ENCODE measurements around the gene PRORP.
A peak's percentile ranks its signal among the peaks of the same experiment; 100 is the strongest.
"Not testable (repeated sequence)": the region's sequence is repeated elsewhere in the genome, so short reads cannot be mapped to it uniquely, and the experiment has no call there.

Gene PRORP

GRCh38 chr14:35134329-35135123 lies 12.2 kb downstream of the PRORP start:
- no peak for DNase-seq

DNA sequence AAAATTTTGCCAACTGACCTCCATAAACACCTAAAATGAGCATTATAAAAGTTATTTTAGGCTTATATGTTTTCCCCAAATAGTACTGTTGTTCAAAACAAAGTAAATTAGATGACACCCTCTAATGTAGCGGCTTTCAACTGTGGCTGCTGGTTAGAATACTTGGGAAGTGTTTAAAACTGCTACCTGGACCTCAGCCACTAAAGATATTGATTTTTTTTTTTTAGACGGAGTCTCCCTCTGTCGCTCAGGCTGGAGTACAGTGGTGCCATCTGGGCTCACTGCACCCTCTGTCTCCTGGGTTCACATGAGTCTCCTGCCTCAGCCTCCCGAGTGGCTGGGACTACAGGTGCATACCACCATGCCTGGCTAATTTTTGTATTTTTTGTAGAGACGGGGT lies 16.2 kb downstream of the PRORP start:
- DNase-seq, result no peak

DNA sequence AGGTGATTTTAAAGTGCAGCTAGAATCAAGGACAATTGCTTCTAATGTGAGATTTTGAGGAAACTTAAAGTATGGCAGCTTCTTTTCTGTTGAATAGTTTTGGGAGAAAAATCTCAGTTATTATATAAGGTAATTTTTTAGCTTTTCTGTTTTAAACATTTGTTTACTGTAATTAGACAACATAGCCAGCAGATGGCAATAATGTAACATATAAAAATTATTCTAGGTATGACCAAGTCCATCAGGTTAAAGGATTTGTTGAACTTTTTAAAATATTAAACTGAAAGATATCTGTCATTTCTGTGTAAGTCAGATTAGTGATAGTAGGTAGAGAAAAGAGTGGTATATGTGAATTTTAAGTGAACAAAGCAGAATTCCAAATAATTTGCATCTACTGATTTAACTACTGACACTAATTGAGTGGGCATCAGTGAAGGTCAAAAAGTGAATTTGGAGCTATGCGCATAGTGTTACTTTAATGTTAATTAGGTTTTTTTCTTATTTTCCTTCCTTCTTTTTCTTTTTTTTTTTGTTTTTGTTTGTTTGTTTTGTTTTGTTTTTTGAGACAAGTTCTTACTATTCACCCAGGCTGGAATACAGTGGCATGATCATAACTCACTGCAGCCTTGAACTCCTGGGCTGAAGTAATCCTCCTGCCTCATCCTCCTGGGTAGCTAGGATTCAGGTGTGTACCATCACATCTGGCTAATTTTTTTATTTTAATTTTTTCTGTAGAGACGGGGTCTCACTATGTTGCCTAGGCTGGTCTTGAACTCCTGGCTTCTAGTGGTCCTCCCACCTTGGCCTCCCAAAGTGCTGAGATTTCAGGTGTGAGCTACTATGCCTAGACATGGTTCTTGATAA lies 18.6 kb downstream of the PRORP start:
- no peak for DNase-seq

DNA sequence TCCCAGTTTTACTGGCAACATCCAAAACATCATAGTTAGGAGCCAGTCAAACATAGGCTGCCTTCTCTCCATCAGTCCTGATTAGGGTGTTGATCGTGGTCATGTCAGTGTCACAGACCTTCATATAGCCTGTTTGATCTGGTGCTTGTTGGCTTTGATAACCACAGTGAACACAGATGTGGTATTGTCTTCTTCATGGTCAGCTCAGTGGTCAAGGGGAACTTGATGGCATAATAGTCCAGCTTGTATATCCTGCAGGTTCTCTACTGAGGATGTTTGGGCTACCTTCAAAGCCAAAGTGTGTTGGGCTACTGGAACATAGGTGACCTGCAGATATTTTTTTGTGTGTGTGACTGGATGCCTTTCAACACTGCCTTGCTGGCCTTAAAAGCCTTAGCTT lies 21.7 kb downstream of the PRORP start:
- no peak for DNase-seq

GRCh38 chr14:35146711-35147149 lies 24.4 kb downstream of the PRORP start:
- DNase-seq, result no peak

DNA sequence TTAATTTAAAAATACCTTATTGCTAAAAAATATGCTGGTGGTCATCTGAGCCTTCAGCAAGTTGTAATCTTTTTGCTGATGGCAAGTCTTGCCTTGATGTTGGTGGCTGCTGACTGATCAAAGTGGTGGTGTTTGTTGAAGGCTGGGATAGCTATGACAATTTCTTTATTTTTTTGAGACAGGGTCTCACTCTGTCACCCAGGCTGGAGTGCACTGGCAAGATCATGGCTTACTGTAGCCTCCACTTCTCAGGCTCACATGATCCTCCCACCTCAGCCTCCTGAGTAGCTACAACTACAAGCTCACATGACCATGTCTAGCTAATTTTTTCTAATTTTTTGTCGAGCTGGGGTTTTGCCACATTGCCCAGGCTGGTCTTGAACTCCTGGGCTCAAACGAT lies 24.8 kb downstream of the PRORP start:
- no peak for DNase-seq

- DNase-seq, result no peak
These were observed 25.4 kb downstream of the PRORP start for GRCh38 chr14:35147711-35148110.

- DNase-seq, result no peak
These were observed 26.9 kb downstream of the PRORP start for GRCh38 chr14:35149239-35149638.

DNA sequence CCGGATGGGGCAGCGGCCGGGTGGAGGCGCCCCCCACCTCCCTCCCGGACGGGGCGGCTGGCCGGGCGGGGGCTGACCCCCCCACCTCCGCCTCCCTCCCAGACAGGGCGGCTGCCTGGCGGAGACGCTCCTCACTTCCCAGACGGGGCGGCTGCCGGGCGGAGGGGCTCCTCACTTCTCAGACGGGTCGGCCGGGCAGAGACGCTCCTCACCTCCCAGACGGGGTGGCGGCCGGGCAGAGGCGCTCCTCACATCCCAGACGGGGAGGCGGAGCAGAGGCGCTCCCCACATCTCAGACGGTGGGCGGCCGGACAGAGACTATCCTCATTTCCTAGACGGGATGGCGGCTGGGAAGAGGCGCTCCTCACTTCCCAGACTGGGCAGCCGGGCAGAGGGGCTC lies 30.2 kb downstream of the PRORP start:
- DNase-seq, result not testable (repeated sequence)

DNA sequence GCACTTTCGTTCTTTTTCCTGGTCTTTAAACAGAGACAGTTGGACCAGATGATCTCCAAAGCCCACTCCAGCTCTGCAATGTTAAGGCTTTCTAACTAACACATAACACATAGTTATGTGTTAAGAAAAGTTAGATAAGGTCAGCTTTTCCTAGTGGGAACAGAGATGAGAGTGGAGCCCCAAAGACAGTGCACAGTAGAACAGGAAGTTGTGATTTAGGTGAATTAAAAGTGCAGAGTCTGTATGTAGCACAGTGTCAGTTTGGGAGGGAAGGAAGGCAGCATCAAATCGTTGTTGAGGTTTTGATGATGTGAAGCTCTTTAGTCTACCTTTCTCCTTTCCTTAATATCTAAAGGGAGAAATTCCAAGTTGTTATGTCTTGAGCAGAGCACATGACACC lies 31.7 kb downstream of the PRORP start:
- DNase-seq, result no peak

- DNase-seq, result peak in 1 of 51 donors; percentile 13
These were observed 33.6 kb downstream of the PRORP start for GRCh38 chr14:35155962-35156361.

DNA sequence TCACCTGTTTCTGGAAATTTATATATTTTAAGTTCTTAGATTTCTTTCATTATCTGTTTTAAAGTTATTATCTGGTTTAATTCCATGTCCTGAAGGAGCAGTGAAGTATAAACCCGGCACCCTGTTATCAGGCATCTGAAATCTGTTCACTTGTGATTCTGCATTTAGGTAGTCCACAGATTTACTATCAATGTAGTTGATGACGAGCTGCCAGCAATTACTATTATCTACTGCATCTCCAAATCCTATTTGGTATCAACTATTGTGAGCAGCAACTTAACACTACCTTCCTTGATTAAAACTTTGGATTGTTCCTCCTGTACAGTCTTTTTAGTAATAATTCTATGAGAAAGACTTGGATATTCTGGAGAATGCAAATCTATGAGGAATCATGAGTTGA lies 36.1 kb downstream of the PRORP start:
- no peak for DNase-seq

DNA sequence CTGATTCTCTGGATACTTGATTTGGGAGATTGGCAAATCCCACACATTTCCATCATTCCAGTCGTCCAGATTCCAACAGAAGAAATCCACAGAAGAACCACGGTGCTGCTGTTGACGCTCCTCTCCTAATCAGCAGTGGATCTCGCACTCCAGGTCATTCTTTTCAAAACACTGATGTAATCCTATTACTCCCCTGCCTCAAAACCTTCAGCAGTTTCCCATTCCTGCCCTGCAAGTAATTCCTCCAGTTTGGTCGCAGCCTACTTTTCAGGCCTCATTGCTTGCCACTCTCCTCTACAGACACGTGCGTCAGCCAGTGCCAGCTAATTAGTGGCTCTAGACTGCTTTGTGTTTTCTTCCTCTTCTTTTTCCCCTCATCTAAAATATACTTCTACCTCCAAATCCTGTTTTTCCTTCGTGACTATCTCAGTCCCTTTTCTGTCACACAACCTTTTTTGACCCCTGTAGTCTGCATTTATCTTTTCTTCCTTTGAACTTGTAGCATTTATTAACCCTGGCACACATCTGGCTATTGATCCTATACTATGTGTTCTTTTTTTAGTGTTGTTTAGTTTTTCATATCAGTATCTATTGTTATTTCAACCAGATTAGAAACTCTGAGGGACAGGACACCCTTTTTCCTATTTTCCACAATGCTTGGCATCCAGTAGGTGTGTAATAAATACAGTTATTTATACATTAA lies 36.8 kb downstream of the PRORP start:
- DNase-seq, result no peak

- DNase-seq, result no peak
These were observed 37.5 kb downstream of the PRORP start for GRCh38 chr14:35159742-35160409.

DNA sequence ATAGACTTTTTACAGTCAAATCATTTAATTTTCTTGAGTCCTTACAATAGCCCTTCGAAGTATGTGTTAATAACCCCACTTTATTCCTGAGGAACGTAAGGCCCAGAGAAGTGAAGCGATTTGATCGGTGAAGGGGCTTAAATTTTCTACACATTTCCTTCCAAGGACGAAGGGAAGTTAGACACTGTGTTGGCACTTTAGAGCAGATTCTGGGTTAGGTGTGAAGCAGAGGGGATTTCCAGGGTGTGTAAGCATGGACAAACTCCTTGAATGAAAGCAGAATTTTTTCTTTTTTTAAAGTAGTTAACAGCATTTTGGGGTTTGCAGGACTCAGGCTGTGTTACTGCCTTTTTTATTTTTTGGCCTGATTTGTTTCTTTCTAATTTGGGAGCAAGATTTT lies 38.9 kb downstream of the PRORP start:
- DNase-seq, result no peak

GRCh38 chr14:35163384-35163783 lies 41.0 kb downstream of the PRORP start:
- no peak for DNase-seq

DNA sequence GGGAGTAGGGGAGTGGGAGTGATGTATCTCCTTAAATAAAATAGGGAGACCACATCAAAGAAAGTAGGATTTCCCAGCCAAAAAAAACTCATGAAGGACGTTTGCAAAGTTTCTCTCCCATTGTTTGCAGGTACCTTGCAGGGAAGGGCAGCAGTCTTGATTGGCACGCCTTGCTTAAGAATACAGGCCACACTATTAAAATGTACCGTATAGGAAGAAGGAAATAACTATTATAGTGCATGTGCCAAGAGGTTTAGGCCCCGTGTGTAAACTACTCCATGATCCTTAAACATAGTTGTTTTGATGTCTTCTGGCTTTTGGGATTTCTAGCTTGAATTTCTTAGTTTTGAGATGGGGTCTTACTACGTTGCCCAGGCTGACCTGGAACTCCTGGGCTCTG lies 42.5 kb downstream of the PRORP start:
- DNase-seq, result no peak

DNA sequence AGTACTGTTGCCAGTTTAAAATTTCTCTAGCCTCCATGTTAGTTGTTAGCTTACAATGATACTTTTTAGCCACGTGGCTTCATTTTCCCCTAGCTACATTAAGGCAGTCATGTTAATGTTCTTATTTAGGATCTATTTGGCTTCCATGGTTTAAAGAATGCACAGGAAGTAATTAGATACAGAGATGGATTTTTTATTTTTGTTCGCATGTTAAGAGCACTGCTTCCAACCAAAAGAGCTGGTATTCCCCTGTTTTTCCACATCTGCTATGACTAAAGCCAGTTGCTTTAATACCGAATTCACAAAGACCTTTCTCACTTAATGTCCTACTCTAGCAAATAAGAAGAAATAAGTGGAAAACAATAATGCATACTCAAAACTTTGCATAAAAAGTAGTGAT lies 45.1 kb downstream of the PRORP start:
- no peak for DNase-seq
